ENCODE measurements around the gene PRPF40A. TPM values are rescaled to one million over a fixed set of nuclear protein-coding genes. Genes with fewer than 3 reads are reported as not detected.
"Not testable (repeated sequence)": the region's sequence is repeated elsewhere in the genome, so short reads cannot be mapped to it uniquely, and the experiment has no call there.

PRPF40A gene
- total RNA-seq, 1 donor from 2014 or later, result 83.0 TPM

GRCh38 chr2:152740743-152741328 is 23.6 kb upstream of the PRPF40A start:
- Mint-ChIP-seq H3K4me1 (ENCODE audit: unreplicated experiment) (peaks cover 2% of the 10 kb centered on the region), H3K36me3 (ENCODE audit: unreplicated experiment) (peaks cover 26% of the 10 kb centered on the region), H3K4me3 (ENCODE audit: unreplicated experiment) (no peak overlapping the region), H3K27me3 (ENCODE audit: unreplicated experiment) (no peaks in the 10 kb centered on the region), H3K27ac (ENCODE audit: unreplicated experiment) (no peak overlapping the region), H3K9me3 (ENCODE audit: unreplicated experiment) (no peaks in the 10 kb centered on the region)
- TF ChIP-seq, protein P1, sequence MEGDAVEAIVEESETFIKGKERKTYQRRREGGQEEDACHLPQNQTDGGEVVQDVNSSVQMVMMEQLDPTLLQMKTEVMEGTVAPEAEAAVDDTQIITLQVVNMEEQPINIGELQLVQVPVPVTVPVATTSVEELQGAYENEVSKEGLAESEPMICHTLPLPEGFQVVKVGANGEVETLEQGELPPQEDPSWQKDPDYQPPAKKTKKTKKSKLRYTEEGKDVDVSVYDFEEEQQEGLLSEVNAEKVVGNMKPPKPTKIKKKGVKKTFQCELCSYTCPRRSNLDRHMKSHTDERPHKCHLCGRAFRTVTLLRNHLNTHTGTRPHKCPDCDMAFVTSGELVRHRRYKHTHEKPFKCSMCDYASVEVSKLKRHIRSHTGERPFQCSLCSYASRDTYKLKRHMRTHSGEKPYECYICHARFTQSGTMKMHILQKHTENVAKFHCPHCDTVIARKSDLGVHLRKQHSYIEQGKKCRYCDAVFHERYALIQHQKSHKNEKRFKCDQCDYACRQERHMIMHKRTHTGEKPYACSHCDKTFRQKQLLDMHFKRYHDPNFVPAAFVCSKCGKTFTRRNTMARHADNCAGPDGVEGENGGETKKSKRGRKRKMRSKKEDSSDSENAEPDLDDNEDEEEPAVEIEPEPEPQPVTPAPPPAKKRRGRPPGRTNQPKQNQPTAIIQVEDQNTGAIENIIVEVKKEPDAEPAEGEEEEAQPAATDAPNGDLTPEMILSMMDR (IDR thresholded peaks at IDR 0.05), result peak; percentile 82
- no peak for DNase-seq (ENCODE audit: extremely low spot score, unreplicated experiment)

DNA sequence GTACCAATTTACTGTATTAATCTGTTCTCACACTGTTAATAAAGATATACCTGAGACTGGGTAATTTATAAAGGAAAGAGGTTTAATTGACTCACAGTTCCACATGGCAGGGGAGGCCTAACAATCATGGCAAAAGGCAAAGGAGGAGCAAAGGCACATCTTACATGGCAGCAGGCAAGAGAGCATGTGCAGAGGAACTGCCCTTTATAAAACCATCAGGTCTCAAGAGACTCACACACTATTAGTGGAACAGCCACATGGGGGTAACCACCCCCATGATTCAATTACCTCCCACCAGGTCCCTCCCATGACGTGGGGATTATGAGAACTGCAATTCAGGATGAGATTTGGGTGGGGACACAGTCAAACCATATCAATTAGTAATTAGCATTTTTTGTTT is 22.4 kb upstream of the PRPF40A start:
- peaks cover 27% of the 10 kb centered on the region for H3K36me3 Mint-ChIP-seq (ENCODE audit: unreplicated experiment)
- not testable (repeated sequence) for H3K9me3 Mint-ChIP-seq (ENCODE audit: unreplicated experiment); DNase-seq (ENCODE audit: extremely low spot score, unreplicated experiment); H3K27ac Mint-ChIP-seq (ENCODE audit: unreplicated experiment); H3K27me3 Mint-ChIP-seq (ENCODE audit: unreplicated experiment); H3K4me3 Mint-ChIP-seq (ENCODE audit: unreplicated experiment); H3K4me1 Mint-ChIP-seq (ENCODE audit: unreplicated experiment)

DNA sequence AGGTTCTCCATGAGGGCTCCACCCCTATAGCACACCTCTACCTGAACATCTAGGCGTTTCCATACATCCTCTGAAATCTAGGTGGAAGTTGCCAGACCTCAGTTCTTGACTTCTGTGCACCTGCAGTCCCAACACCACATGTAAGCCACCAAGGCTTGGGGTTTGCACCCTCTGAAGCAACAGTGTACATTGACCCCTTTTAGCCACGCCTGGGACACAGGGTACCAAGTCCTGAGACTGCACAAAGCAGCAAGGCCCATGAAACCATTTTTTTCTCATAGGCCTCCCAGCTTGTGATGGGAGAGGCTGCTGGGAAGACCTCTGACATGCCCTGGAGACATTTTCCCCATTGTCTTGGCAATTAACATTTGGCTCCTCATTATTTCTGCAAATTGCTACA is 21.2 kb upstream of the PRPF40A start:
- Mint-ChIP-seq H3K9me3 (ENCODE audit: unreplicated experiment) (no peaks in the 10 kb centered on the region), H3K4me1 (ENCODE audit: unreplicated experiment) (peaks cover 2% of the 10 kb centered on the region), H3K36me3 (ENCODE audit: unreplicated experiment) (peaks cover 27% of the 10 kb centered on the region), H3K4me3 (ENCODE audit: unreplicated experiment) (no peak overlapping the region), H3K27me3 (ENCODE audit: unreplicated experiment) (no peaks in the 10 kb centered on the region), H3K27ac (ENCODE audit: unreplicated experiment) (no peak overlapping the region)
- TF ChIP-seq, protein P1 (IDR thresholded peaks at IDR 0.05), result no peak
- DNase-seq (ENCODE audit: extremely low spot score, unreplicated experiment), result no peak

DNA sequence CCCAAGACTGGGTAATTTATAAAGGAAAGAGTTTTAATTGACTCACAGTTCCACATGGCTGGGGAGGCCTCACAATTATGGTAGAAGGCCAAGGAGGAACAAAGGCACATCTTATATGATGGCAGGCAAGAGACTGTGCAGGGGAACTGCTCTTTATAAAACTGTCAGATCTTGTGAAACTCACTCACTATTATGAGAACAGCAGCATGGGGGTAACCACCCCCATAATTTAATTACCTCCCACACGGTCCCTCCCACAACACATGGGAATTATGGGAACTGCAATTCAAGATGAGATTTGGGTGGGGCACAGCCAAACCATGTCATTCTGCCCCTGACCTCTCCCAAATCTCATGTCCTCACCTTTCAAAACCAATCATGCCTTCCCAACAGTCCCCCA is 20.2 kb upstream of the PRPF40A start:
- H3K27ac Mint-ChIP-seq (ENCODE audit: unreplicated experiment); DNase-seq (ENCODE audit: extremely low spot score, unreplicated experiment); H3K9me3 Mint-ChIP-seq (ENCODE audit: unreplicated experiment); H3K4me3 Mint-ChIP-seq (ENCODE audit: unreplicated experiment); H3K4me1 Mint-ChIP-seq (ENCODE audit: unreplicated experiment); H3K27me3 Mint-ChIP-seq (ENCODE audit: unreplicated experiment): not testable (repeated sequence)
- peaks cover 27% of the 10 kb centered on the region for H3K36me3 Mint-ChIP-seq (ENCODE audit: unreplicated experiment)

DNA sequence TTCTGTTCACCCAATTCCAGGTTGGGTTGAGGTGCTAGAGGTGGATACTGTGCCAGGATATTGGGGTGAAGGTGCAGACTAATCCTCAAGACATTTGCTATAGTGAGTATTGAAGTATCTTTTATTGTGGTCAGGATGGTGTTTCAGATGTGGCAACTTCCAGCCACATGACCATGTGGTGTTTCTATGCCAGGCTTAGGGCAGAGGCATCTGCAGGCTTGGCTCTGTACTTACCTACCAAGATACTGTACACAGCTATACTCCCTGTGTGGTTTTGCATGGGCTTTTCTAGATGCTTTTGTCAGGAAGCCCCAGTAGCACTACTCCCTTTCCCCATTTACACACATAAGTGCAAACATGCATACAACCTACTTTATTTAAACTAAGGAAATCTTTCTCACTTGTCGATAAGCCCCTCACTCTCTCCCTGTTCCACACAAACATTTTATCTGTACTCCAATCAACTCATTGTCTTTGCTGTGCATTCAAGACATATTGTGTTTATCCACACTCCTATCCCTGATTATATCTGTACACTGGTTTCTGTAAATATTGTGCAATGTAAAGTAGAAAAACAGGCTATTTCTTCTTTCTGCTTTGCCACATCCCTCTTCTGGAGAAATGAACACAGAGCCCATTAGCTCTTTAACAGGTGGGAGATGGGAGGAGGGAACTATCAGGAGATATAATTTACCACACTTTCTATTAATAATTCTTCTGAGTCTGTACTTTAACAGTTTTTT is 13.5 kb upstream of the PRPF40A start:
- H3K4me1 Mint-ChIP-seq (ENCODE audit: unreplicated experiment), result no peaks in the 10 kb centered on the region
- H3K27me3 Mint-ChIP-seq (ENCODE audit: unreplicated experiment), result no peaks in the 10 kb centered on the region
- no peaks in the 10 kb centered on the region for H3K9me3 Mint-ChIP-seq (ENCODE audit: unreplicated experiment)
- H3K36me3 Mint-ChIP-seq (ENCODE audit: unreplicated experiment), result peaks cover 3% of the 10 kb centered on the region
- H3K27ac Mint-ChIP-seq (ENCODE audit: unreplicated experiment), result no peak overlapping the region
- TF ChIP-seq, protein P1 (IDR thresholded peaks at IDR 0.05), result no peak
- no peak overlapping the region for H3K4me3 Mint-ChIP-seq (ENCODE audit: unreplicated experiment)
- no peak for DNase-seq (ENCODE audit: extremely low spot score, unreplicated experiment)

GRCh38 chr2:152729844-152730243 is 12.6 kb upstream of the PRPF40A start:
- Mint-ChIP-seq H3K27me3 (ENCODE audit: unreplicated experiment) (no peaks in the 10 kb centered on the region), H3K27ac (ENCODE audit: unreplicated experiment) (no peak overlapping the region), H3K36me3 (ENCODE audit: unreplicated experiment) (peaks cover 4% of the 10 kb centered on the region), H3K9me3 (ENCODE audit: unreplicated experiment) (no peaks in the 10 kb centered on the region), H3K4me1 (ENCODE audit: unreplicated experiment) (peaks cover 5% of the 10 kb centered on the region), H3K4me3 (ENCODE audit: unreplicated experiment) (no peak overlapping the region)
- DNase-seq (ENCODE audit: extremely low spot score, unreplicated experiment), result no peak
- TF ChIP-seq, protein P1 (IDR thresholded peaks at IDR 0.05), result no peak
